ENCODE results near the gene TBC1D14.

DNA sequence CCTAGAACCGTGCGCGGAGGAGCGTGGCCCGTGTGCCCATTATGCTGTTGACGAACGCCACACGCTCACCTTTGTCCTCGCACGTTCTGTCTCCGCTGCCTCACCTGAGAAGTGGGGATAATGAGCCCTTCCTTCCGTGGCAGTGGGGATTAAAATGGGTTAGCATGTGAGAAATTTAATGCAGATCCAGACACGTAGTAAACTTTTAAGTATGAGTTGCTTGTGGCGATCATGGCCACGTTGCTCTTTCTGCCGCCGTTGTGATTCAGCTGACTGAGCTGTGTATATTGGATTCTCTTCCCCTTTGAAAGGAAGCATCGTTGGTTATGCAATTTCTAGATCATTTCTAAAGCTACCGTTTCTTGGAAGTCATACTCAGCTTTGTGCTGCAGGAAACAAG, 16.5 kb downstream of the TBC1D14 start:
- TF ChIP-seq, protein P1, sequence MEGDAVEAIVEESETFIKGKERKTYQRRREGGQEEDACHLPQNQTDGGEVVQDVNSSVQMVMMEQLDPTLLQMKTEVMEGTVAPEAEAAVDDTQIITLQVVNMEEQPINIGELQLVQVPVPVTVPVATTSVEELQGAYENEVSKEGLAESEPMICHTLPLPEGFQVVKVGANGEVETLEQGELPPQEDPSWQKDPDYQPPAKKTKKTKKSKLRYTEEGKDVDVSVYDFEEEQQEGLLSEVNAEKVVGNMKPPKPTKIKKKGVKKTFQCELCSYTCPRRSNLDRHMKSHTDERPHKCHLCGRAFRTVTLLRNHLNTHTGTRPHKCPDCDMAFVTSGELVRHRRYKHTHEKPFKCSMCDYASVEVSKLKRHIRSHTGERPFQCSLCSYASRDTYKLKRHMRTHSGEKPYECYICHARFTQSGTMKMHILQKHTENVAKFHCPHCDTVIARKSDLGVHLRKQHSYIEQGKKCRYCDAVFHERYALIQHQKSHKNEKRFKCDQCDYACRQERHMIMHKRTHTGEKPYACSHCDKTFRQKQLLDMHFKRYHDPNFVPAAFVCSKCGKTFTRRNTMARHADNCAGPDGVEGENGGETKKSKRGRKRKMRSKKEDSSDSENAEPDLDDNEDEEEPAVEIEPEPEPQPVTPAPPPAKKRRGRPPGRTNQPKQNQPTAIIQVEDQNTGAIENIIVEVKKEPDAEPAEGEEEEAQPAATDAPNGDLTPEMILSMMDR (IDR thresholded peaks at IDR 0.05): no peak
- TF ChIP-seq POLR2A (IDR thresholded peaks at IDR 0.05): no peak

Data from testis (tissue), 2 donors.